ENCODE data around the gene ST8SIA4. TPM values are rescaled to one million over a fixed set of nuclear protein-coding genes. Genes with fewer than 3 reads are reported as not detected.

ST8SIA4 gene
- total and polyA plus RNA-seq, 11 donors = 0.87 to 17.7 (median 4.3) TPM

- H3K4me1 ChIP-seq = peaks cover 0 to 57% (median 3%) of the 10 kb centered on the region in 12 donors
- no peaks in the 10 kb centered on the region for H3K27me3 ChIP-seq
- DNase-seq = no peak
- H3K36me3 ChIP-seq = peaks cover 0 to 9% (median 0%) of the 10 kb centered on the region in 9 donors
- no peak overlapping the region for H3K4me3 ChIP-seq
- H3K27ac ChIP-seq = no peak overlapping the region
- WGBS, 4 donors = 90 to 96% (median 92%) methylated on average over 2 of the region's 2 CpGs
- intact Hi-C loops (cut with DNase I) = loop anchor here in 1 of 10 donors (5.0 kb wide), 1 partner anchor 41 kb away; no protein-coding TSS in a partner anchor
- TF ChIP-seq, protein P1, sequence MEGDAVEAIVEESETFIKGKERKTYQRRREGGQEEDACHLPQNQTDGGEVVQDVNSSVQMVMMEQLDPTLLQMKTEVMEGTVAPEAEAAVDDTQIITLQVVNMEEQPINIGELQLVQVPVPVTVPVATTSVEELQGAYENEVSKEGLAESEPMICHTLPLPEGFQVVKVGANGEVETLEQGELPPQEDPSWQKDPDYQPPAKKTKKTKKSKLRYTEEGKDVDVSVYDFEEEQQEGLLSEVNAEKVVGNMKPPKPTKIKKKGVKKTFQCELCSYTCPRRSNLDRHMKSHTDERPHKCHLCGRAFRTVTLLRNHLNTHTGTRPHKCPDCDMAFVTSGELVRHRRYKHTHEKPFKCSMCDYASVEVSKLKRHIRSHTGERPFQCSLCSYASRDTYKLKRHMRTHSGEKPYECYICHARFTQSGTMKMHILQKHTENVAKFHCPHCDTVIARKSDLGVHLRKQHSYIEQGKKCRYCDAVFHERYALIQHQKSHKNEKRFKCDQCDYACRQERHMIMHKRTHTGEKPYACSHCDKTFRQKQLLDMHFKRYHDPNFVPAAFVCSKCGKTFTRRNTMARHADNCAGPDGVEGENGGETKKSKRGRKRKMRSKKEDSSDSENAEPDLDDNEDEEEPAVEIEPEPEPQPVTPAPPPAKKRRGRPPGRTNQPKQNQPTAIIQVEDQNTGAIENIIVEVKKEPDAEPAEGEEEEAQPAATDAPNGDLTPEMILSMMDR (IDR thresholded peaks at IDR 0.05) = no peak
- TF ChIP-seq POLR2A (IDR thresholded peaks at IDR 0.05) = no peak
- H3K9me3 ChIP-seq = no peaks in the 10 kb centered on the region
- ATAC-seq = no peak
These were observed 46.6 kb downstream of the ST8SIA4 start for GRCh38 chr5:100856462-100856861.

DNA sequence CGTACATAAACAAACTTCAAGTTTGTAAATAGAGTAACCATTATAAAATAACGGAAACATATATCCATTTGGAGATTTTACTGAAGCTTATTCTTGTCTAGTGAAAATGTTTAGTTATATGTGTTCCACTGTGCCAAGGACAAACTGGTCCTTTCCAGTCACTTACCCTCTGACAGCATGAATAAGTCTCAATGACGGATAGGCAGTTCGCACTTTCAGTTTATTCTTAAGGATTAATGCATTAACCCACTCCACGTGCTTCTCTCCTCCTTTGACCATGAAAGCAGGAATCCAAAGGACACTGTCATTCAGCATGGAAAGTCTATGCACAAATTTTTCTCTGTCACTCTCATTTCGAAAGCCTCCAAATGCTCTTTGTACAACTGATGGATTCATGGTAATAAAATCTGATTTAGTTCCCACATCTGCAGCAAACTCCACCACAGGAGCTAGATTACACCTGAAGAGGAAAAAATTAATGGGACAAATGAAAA, 47.1 kb downstream of the ST8SIA4 start:
- Histone ChIP-seq H3K9me3 (no peaks in the 10 kb centered on the region), H3K4me3 (no peak overlapping the region), H3K36me3 (peaks cover 0 to 9% (median 0%) of the 10 kb centered on the region in 9 donors), H3K4me1 (peaks cover 0 to 57% (median 3%) of the 10 kb centered on the region in 12 donors), H3K27me3 (no peaks in the 10 kb centered on the region), H3K27ac (peak overlapping the region in 1 of 12 donors; percentile 86)
- ATAC-seq = no peak
- DNase-seq = no peak
- intact Hi-C loops (cut with DNase I) = loop anchor here in 1 of 10 donors (5.0 kb wide), 1 partner anchor 41 kb away; no protein-coding TSS in a partner anchor
- TF ChIP-seq, protein P1 (IDR thresholded peaks at IDR 0.05) = no peak
- TF ChIP-seq POLR2A (IDR thresholded peaks at IDR 0.05) = no peak
- WGBS, 4 donors = 80 to 90% (median 88%) methylated on average over 6 of the region's 6 CpGs

- no peaks in the 10 kb centered on the region for H3K27me3 ChIP-seq
- no peak for DNase-seq
- no peak overlapping the region for H3K4me3 ChIP-seq
- intact Hi-C loops (cut with DNase I) = loop anchor here in 1 of 10 donors (5.0 kb wide), 1 partner anchor 42 kb away; no protein-coding TSS in a partner anchor
- WGBS, 4 donors = 74 to 91% (median 76%) methylated on average over 1 of the region's 1 CpG
- peaks cover 0 to 8% (median 0%) of the 10 kb centered on the region in 9 donors for H3K36me3 ChIP-seq
- no peaks in the 10 kb centered on the region for H3K9me3 ChIP-seq
- peaks cover 0 to 57% (median 3%) of the 10 kb centered on the region in 12 donors for H3K4me1 ChIP-seq
- TF ChIP-seq, protein P1 (IDR thresholded peaks at IDR 0.05) = no peak
- no peak for TF ChIP-seq POLR2A (IDR thresholded peaks at IDR 0.05)
- H3K27ac ChIP-seq = peak overlapping the region in 7 of 12 donors; percentile 3 to 86 (median 33)
- ATAC-seq = no peak
These were observed 47.8 kb downstream of the ST8SIA4 start for GRCh38 chr5:100855295-100855694.

GRCh38 chr5:100854591-100854990, 48.5 kb downstream of the ST8SIA4 start:
- Histone ChIP-seq H3K27me3 (no peaks in the 10 kb centered on the region), H3K27ac (peak overlapping the region in 9 of 12 donors; percentile 15 to 86 (median 44)), H3K36me3 (peaks cover 0 to 5% (median 0%) of the 10 kb centered on the region in 9 donors), H3K9me3 (no peaks in the 10 kb centered on the region), H3K4me1 (peaks cover 0 to 57% (median 3%) of the 10 kb centered on the region in 12 donors), H3K4me3 (no peak overlapping the region)
- DNase-seq = no peak
- TF ChIP-seq, protein P1 (IDR thresholded peaks at IDR 0.05) = no peak
- TF ChIP-seq POLR2A (IDR thresholded peaks at IDR 0.05) = no peak
- ATAC-seq = peak in 2 of 4 donors; percentile 31 to 77
- intact Hi-C loops (cut with DNase I) = loop anchor here in 1 of 10 donors (5.0 kb wide), 1 partner anchor 48 kb away; the partner anchor contains the start of gene ST8SIA4

All from heart left ventricle (tissue), 16 donors.